ENCODE measurements around the gene CLEC3B. TPM values are rescaled to one million over a fixed set of nuclear protein-coding genes. Genes with fewer than 3 reads are reported as not detected.
A peak's percentile ranks its signal among the peaks of the same experiment; 100 is the strongest.

Gene CLEC3B
- total and polyA plus RNA-seq, 2 of the 8 experiments (the other 6 are each of a cell fraction or from before 2014, with no cell fraction given) = 0.32 TPM; not detected in 1

- 0 out of 2 replicates have a peak, but pooled peaks have one; percentile 31 for TF ChIP-seq TCF12 (IDR thresholded peaks at IDR 0.05; ENCODE audit: low read depth, low read length)
- no peak for TF ChIP-seq SP1 (IDR thresholded peaks at IDR 0.05; ENCODE audit: low read depth, low read length)
- TF ChIP-seq HDAC6 (IDR thresholded peaks at IDR 0.05; ENCODE audit: low read depth, low read length) = no peak
- TF ChIP-seq, protein P1, sequence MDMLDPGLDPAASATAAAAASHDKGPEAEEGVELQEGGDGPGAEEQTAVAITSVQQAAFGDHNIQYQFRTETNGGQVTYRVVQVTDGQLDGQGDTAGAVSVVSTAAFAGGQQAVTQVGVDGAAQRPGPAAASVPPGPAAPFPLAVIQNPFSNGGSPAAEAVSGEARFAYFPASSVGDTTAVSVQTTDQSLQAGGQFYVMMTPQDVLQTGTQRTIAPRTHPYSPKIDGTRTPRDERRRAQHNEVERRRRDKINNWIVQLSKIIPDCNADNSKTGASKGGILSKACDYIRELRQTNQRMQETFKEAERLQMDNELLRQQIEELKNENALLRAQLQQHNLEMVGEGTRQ (IDR thresholded peaks at IDR 0.05; ENCODE audit: low read length) = no peak
- TF ChIP-seq CBX8 (IDR thresholded peaks at IDR 0.05; ENCODE audit: borderline replicate concordance, low read depth, low read length) = no peak
- no peak for TF ChIP-seq TAF1 (IDR thresholded peaks at IDR 0.05; ENCODE audit: low read depth, low read length)
- TF ChIP-seq KDM1A (IDR thresholded peaks at IDR 0.05; ENCODE audit: borderline replicate concordance, low read length) = no peak
- TF ChIP-seq POU5F1 (IDR thresholded peaks at IDR 0.05; ENCODE audit: low read depth, low read length) = no peak
- no peak for TF ChIP-seq GTF2F1 (IDR thresholded peaks at IDR 0.05; ENCODE audit: borderline replicate concordance, low read depth, low read length)
- no peak for TF ChIP-seq KDM5A (IDR thresholded peaks at IDR 0.05; ENCODE audit: low read length)
- no peak for TF ChIP-seq CBX5 (IDR thresholded peaks at IDR 0.05; ENCODE audit: low read depth, low read length)
- TF ChIP-seq YY1 (IDR thresholded peaks at IDR 0.05; ENCODE audit: low read depth, low read length) = 0 out of 2 replicates have a peak, but pooled peaks have one; percentile 38
- no peak for TF ChIP-seq BRCA1 (IDR thresholded peaks at IDR 0.05; ENCODE audit: low read depth, low read length)
- no peak for TF ChIP-seq JUND (IDR thresholded peaks at IDR 0.05; ENCODE audit: low read length)
- TF ChIP-seq, protein P2, sequence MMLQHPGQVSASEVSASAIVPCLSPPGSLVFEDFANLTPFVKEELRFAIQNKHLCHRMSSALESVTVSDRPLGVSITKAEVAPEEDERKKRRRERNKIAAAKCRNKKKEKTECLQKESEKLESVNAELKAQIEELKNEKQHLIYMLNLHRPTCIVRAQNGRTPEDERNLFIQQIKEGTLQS (IDR thresholded peaks at IDR 0.05; ENCODE audit: insufficient read depth, low read depth, low read length) = 0 out of 2 replicates have a peak, but pooled peaks have one; percentile 19
- TF ChIP-seq, protein P3, sequence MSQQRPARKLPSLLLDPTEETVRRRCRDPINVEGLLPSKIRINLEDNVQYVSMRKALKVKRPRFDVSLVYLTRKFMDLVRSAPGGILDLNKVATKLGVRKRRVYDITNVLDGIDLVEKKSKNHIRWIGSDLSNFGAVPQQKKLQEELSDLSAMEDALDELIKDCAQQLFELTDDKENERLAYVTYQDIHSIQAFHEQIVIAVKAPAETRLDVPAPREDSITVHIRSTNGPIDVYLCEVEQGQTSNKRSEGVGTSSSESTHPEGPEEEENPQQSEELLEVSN (IDR thresholded peaks at IDR 0.05) = no peak
- TF ChIP-seq SP4 (IDR thresholded peaks at IDR 0.05; ENCODE audit: low read length) = no peak
- no peak for TF ChIP-seq NANOG (IDR thresholded peaks at IDR 0.05; ENCODE audit: insufficient read depth, low read depth, low read length, poor library complexity, severe bottlenecking)
- TF ChIP-seq GABPA (IDR thresholded peaks at IDR 0.05; ENCODE audit: borderline replicate concordance, insufficient read depth, low read length) = no peak; the same call in 1 of the 2 replicates
- no peak for TF ChIP-seq POLR2A (IDR thresholded peaks at IDR 0.05; ENCODE audit: control extremely low read depth in 1 of 2, low read depth in 2 of 2, low read length in 2 of 2)
- TF ChIP-seq SIRT6 (IDR thresholded peaks at IDR 0.05; ENCODE audit: low read length) = no peak
- TF ChIP-seq BACH1 (IDR thresholded peaks at IDR 0.05; ENCODE audit: low read length) = peak; percentile 85; the same call in 1 of the 2 replicates
- no peak for TF ChIP-seq RNF2 (IDR thresholded peaks at IDR 0.05; ENCODE audit: borderline replicate concordance, low read depth, low read length, missing control alignments, poor library complexity, severe bottlenecking)
These were observed 11.8 kb downstream of the CLEC3B start (continued) for GRCh38 chr3:45037720-45038455.
